WTC11 (cell line): ENCODE measurements around the gene NELFA. TPM values are rescaled to one million over a fixed set of nuclear protein-coding genes. Genes with fewer than 3 reads are reported as not detected.

Experiments
- ATAC-seq: fragments of 200-7000 bp; cut with Tn5 transposase; 2 replicates; pipeline ENCODE4 v1.10.0; 2021; ENCODE audit warnings: mild to moderate bottlenecking, moderate library complexity
- CTCF ChIA-PET: fragments of 300-600 bp; sonication (Branson Sonifier 250); formaldehyde crosslinking; loops from one replicate; lab custom pipeline; 2021; ENCODE audit warnings: antibody characterized with exemption; lab: Charles Lee
- POLR2A ChIA-PET: fragments of 350-600 bp; sonication (Branson Sonifier 250); formaldehyde crosslinking; loops from one replicate; lab custom pipeline; 2021; ENCODE audit warnings: antibody characterized with exemption; lab: Charles Lee
- DNase-seq: peaks from one replicate; pipeline ENCODE4 v3.0.0; 2021; ENCODE audit warnings: low spot score
- H3K27ac Mint-ChIP-seq: 2 replicates; pipeline ENCODE4 v1.8.0; 2021; ENCODE audit warnings: mixed read lengths
- H3K27me3 Mint-ChIP-seq: 2 replicates; pipeline ENCODE4 v1.8.0; 2021; ENCODE audit warnings: low read depth, mild to moderate bottlenecking, moderate library complexity, mixed read lengths
- H3K36me3 Mint-ChIP-seq: 2 replicates; pipeline ENCODE4 v1.8.0; 2021; ENCODE audit warnings: mixed read lengths
- H3K4me1 Mint-ChIP-seq: 2 replicates; pipeline ENCODE4 v1.8.0; 2022; ENCODE audit warnings: mixed read lengths
- H3K4me3 Mint-ChIP-seq: 2 replicates; pipeline ENCODE4 v1.8.0; 2021; ENCODE audit warnings: mild to moderate bottlenecking, moderate library complexity, mixed read lengths
- H3K9me3 Mint-ChIP-seq: 2 replicates; pipeline ENCODE4 v1.8.0; 2021; ENCODE audit warnings: mixed read lengths
- ATF1 ChIP-seq: sonication (generic); formaldehyde crosslinking; IDR thresholded peaks from 2 replicates; pipeline ENCODE4 v1.8.1; 2023; ENCODE audit warnings: mild to moderate bottlenecking, moderate library complexity, missing genetic modification reagents
- CREB1 ChIP-seq: sonication (generic); formaldehyde crosslinking; IDR thresholded peaks from 2 replicates; pipeline ENCODE4 v1.8.0; 2023; ENCODE audit warnings: mild to moderate bottlenecking, missing genetic modification reagents
- CREM ChIP-seq: sonication (generic); formaldehyde crosslinking; IDR thresholded peaks from 2 replicates; pipeline ENCODE4 v1.8.1; 2022; ENCODE audit warnings: mild to moderate bottlenecking, missing genetic modification reagents, moderate library complexity
- FOXJ3 ChIP-seq: sonication (generic); formaldehyde crosslinking; IDR thresholded peaks from 2 replicates; pipeline ENCODE4 v1.9.0; 2021; ENCODE audit warnings: missing genetic modification reagents, mild to moderate bottlenecking, borderline replicate concordance
- FOXK1 ChIP-seq: sonication (generic); formaldehyde crosslinking; IDR thresholded peaks from 2 replicates; pipeline ENCODE4 v1.8.0; 2022; ENCODE audit warnings: mild to moderate bottlenecking, moderate library complexity, missing genetic modification reagents
- GTF2I ChIP-seq: fragments of 250-450 bp; sonication (Bioruptor Pico); conservative IDR thresholded peaks from 2 replicates; pipeline ENCODE4 v1.4.0; 2021; ENCODE audit warnings: mild to moderate bottlenecking
- MXD4 ChIP-seq: fragments of 250-450 bp; sonication (Bioruptor Pico); IDR thresholded peaks from 2 replicates; pipeline ENCODE4 v1.8.0; 2021; ENCODE audit warnings: mild to moderate bottlenecking, moderate library complexity, borderline replicate concordance
- MYBL2 ChIP-seq: sonication (generic); formaldehyde crosslinking; IDR thresholded peaks from 2 replicates; pipeline ENCODE4 v1.8.1; 2023; ENCODE audit warnings: mild to moderate bottlenecking, moderate library complexity, missing genetic modification reagents
- NFE2L1 ChIP-seq: sonication (generic); formaldehyde crosslinking; IDR thresholded peaks from 2 replicates; pipeline ENCODE4 v1.8.1; 2023; ENCODE audit warnings: missing genetic modification reagents
- RORB ChIP-seq: fragments of 250-450 bp; sonication (Bioruptor Pico); IDR thresholded peaks from 2 replicates; pipeline ENCODE4 v1.9.0; 2021; ENCODE audit warnings: mild to moderate bottlenecking
- SMAD3 ChIP-seq: sonication (generic); formaldehyde crosslinking; IDR thresholded peaks from 2 replicates; pipeline ENCODE4 v1.8.0; 2022; ENCODE audit warnings: missing genetic modification reagents, mild to moderate bottlenecking, borderline replicate concordance
- SP1 ChIP-seq: sonication (generic); formaldehyde crosslinking; conservative IDR thresholded peaks from 2 replicates; pipeline ENCODE4 v1.8.1; 2022; ENCODE audit warnings: missing genetic modification reagents
- TEAD1 ChIP-seq: sonication (generic); formaldehyde crosslinking; IDR thresholded peaks from 2 replicates; pipeline ENCODE4 v1.8.0; 2022; ENCODE audit warnings: mild to moderate bottlenecking, missing genetic modification reagents
- ZBTB21 ChIP-seq: sonication (generic); formaldehyde crosslinking; IDR thresholded peaks from 2 replicates; pipeline ENCODE4 v1.8.1; 2023; ENCODE audit warnings: mild to moderate bottlenecking, missing genetic modification reagents, borderline replicate concordance
- ZNF121 ChIP-seq: sonication (generic); formaldehyde crosslinking; IDR thresholded peaks from 2 replicates; pipeline ENCODE4 v1.8.0; 2023; ENCODE audit warnings: missing genetic modification reagents
- ZNF232 ChIP-seq: sonication (generic); formaldehyde crosslinking; IDR thresholded peaks from 2 replicates; pipeline ENCODE4 v1.8.0; 2022; ENCODE audit warnings: mild to moderate bottlenecking, missing genetic modification reagents
- ZNF263 ChIP-seq: sonication (generic); formaldehyde crosslinking; IDR thresholded peaks from 2 replicates; pipeline ENCODE4 v1.8.1; 2022; ENCODE audit warnings: low read depth, mild to moderate bottlenecking, moderate library complexity, missing genetic modification reagents
- ZNF416 ChIP-seq: fragments of 250-450 bp; sonication (Bioruptor Pico); IDR thresholded peaks from 2 replicates; pipeline ENCODE4 v1.9.0; 2021; ENCODE audit warnings: mild to moderate bottlenecking, inconsistent platforms
- total RNA-seq: library from RNA; stranded (reverse); gene quantifications from 3 replicates; pipeline ENCODE4 v1.2.3, GENCODE V29; 2021
- TF ChIP-seq, protein P1 (sequence below): sonication (generic); formaldehyde crosslinking; IDR thresholded peaks from 2 replicates; pipeline ENCODE4 v1.8.0; 2022; ENCODE audit warnings: mild to moderate bottlenecking, missing genetic modification reagents
- TF ChIP-seq, protein P2 (sequence below): fragments of 250-450 bp; sonication (Bioruptor Pico); IDR thresholded peaks from 2 replicates; pipeline ENCODE4 v1.9.0; 2021; ENCODE audit warnings: mild to moderate bottlenecking
- TF ChIP-seq, protein P3 (sequence below): sonication (generic); formaldehyde crosslinking; IDR thresholded peaks from 2 replicates; pipeline ENCODE4 v1.8.0; 2022; ENCODE audit warnings: mild to moderate bottlenecking, missing genetic modification reagents
- TF ChIP-seq, protein P4 (sequence below): sonication (generic); formaldehyde crosslinking; IDR thresholded peaks from 2 replicates; pipeline ENCODE4 v1.8.1; 2023; ENCODE audit warnings: mild to moderate bottlenecking, missing genetic modification reagents, borderline replicate concordance
- TF ChIP-seq, protein P5 (sequence below): sonication (generic); formaldehyde crosslinking; IDR thresholded peaks from 2 replicates; pipeline ENCODE4 v1.8.1; 2022; ENCODE audit warnings: low read depth, missing genetic modification reagents, borderline replicate concordance
- TF ChIP-seq, protein P6 (sequence below): fragments of 250-450 bp; sonication (Bioruptor Pico); IDR thresholded peaks from 2 replicates; pipeline ENCODE4 v1.9.0; 2021; ENCODE audit warnings: mild to moderate bottlenecking

The NELFA gene
- total RNA-seq, 1 experiment from 2014 or later = 72.6 TPM

DNA sequence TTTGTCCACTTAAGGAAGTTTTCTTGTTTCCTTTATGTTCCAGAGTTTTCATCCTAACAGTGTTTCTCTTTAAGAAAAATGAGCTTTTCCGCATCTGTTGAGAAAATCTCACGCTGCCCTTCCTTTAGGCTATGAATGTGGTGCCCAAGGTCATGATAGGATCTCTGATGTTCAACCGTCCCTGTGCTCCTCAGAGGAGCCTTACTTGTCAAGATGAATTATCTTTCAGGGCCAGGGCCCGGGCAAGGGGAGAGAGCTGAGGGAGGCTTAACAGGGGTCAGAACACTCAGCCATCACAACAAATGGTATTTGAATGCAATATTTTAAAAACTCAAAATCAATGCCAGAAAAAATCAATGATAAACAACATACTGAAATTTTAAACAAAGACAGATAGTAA lies 6.2 kb upstream of the NELFA start:
- Mint-ChIP-seq H3K27me3 (peaks cover 16% of the 10 kb centered on the region), H3K9me3 (no peaks in the 10 kb centered on the region), H3K36me3 (no peaks in the 10 kb centered on the region), H3K4me1 (peaks cover 1% of the 10 kb centered on the region; the same call in 1 of the 2 replicates), H3K4me3 (no peak overlapping the region)
- DNase-seq = no peak
- CTCF ChIA-PET = no interaction called here
- POLR2A ChIA-PET = no interaction called here
- no peak for TF ChIP-seq RORB (CRISPR knock-in tag)
- no peak for TF ChIP-seq MXD4 (CRISPR knock-in tag)
- TF ChIP-seq, protein P1, sequence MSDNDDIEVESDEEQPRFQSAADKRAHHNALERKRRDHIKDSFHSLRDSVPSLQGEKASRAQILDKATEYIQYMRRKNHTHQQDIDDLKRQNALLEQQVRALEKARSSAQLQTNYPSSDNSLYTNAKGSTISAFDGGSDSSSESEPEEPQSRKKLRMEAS (CRISPR knock-in tag) = no peak
- TF ChIP-seq, protein P2, sequence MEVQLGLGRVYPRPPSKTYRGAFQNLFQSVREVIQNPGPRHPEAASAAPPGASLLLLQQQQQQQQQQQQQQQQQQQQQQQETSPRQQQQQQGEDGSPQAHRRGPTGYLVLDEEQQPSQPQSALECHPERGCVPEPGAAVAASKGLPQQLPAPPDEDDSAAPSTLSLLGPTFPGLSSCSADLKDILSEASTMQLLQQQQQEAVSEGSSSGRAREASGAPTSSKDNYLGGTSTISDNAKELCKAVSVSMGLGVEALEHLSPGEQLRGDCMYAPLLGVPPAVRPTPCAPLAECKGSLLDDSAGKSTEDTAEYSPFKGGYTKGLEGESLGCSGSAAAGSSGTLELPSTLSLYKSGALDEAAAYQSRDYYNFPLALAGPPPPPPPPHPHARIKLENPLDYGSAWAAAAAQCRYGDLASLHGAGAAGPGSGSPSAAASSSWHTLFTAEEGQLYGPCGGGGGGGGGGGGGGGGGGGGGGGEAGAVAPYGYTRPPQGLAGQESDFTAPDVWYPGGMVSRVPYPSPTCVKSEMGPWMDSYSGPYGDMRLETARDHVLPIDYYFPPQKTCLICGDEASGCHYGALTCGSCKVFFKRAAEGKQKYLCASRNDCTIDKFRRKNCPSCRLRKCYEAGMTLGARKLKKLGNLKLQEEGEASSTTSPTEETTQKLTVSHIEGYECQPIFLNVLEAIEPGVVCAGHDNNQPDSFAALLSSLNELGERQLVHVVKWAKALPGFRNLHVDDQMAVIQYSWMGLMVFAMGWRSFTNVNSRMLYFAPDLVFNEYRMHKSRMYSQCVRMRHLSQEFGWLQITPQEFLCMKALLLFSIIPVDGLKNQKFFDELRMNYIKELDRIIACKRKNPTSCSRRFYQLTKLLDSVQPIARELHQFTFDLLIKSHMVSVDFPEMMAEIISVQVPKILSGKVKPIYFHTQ (CRISPR knock-in tag) = no peak
- TF ChIP-seq NFE2L1 (CRISPR knock-in tag) = no peak
- TF ChIP-seq ZNF263 (CRISPR knock-in tag) = no peak
- TF ChIP-seq, protein P3, sequence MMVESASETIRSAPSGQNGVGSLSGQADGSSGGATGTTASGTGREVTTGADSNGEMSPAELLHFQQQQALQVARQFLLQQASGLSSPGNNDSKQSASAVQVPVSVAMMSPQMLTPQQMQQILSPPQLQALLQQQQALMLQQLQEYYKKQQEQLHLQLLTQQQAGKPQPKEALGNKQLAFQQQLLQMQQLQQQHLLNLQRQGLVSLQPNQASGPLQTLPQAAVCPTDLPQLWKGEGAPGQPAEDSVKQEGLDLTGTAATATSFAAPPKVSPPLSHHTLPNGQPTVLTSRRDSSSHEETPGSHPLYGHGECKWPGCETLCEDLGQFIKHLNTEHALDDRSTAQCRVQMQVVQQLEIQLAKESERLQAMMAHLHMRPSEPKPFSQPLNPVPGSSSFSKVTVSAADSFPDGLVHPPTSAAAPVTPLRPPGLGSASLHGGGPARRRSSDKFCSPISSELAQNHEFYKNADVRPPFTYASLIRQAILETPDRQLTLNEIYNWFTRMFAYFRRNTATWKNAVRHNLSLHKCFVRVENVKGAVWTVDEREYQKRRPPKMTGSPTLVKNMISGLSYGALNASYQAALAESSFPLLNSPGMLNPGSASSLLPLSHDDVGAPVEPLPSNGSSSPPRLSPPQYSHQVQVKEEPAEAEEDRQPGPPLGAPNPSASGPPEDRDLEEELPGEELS (CRISPR knock-in tag) = no peak
- TF ChIP-seq ZNF232 (CRISPR knock-in tag) = no peak
- TF ChIP-seq TEAD1 (CRISPR knock-in tag) = no peak
- no peak for TF ChIP-seq ZNF416
- TF ChIP-seq ZNF121 = no peak
- no peak for TF ChIP-seq MYBL2 (CRISPR knock-in tag)
- TF ChIP-seq, all 79 proteins: peak for 0
- no peak overlapping the region for H3K27ac Mint-ChIP-seq
- ATAC-seq = no peak

DNA sequence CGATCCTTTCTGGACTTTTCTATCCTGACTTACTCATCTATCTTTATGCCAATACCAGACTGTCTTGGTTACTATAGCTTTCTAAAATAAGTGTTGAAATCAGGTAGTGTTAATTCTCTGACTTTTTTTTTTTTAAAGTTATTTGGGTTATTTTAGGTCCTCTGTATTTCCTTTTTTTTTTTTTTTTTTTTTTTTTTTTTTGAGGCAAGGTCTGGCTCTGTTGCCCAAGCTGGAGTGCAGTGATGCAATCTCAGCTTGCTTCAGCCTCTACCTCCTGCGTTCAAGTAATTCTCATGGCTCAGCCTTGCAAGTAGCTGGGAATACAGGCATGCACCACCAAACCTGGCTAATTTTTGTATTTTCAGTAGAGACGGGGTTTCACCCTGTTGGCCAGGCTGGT lies 2.8 kb upstream of the NELFA start:
- DNase-seq (no peak), ATAC-seq (no peak)
- Mint-ChIP-seq H3K4me1 (peaks cover 14% of the 10 kb centered on the region), H3K27me3 (peaks cover 9% of the 10 kb centered on the region), H3K9me3 (no peaks in the 10 kb centered on the region), H3K36me3 (no peaks in the 10 kb centered on the region), H3K27ac (no peak overlapping the region), H3K4me3 (no peak overlapping the region)
- ChIA-PET CTCF (interaction anchor here (0.6 kb wide), 1 partner anchor 31 kb away, joined by 3 read pairs; no protein-coding TSS in a partner anchor), POLR2A (no interaction called here)
- no peak for TF ChIP-seq RORB (CRISPR knock-in tag)
- TF ChIP-seq, protein P4, sequence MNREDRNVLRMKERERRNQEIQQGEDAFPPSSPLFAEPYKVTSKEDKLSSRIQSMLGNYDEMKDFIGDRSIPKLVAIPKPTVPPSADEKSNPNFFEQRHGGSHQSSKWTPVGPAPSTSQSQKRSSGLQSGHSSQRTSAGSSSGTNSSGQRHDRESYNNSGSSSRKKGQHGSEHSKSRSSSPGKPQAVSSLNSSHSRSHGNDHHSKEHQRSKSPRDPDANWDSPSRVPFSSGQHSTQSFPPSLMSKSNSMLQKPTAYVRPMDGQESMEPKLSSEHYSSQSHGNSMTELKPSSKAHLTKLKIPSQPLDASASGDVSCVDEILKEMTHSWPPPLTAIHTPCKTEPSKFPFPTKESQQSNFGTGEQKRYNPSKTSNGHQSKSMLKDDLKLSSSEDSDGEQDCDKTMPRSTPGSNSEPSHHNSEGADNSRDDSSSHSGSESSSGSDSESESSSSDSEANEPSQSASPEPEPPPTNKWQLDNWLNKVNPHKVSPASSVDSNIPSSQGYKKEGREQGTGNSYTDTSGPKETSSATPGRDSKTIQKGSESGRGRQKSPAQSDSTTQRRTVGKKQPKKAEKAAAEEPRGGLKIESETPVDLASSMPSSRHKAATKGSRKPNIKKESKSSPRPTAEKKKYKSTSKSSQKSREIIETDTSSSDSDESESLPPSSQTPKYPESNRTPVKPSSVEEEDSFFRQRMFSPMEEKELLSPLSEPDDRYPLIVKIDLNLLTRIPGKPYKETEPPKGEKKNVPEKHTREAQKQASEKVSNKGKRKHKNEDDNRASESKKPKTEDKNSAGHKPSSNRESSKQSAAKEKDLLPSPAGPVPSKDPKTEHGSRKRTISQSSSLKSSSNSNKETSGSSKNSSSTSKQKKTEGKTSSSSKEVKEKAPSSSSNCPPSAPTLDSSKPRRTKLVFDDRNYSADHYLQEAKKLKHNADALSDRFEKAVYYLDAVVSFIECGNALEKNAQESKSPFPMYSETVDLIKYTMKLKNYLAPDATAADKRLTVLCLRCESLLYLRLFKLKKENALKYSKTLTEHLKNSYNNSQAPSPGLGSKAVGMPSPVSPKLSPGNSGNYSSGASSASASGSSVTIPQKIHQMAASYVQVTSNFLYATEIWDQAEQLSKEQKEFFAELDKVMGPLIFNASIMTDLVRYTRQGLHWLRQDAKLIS (CRISPR knock-in tag) = no peak
- no peak for TF ChIP-seq GTF2I (CRISPR knock-in tag)
- TF ChIP-seq SP1 = no peak
- no peak for TF ChIP-seq CREM (CRISPR knock-in tag)
- no peak for TF ChIP-seq SMAD3 (CRISPR knock-in tag)
- TF ChIP-seq, protein P5, sequence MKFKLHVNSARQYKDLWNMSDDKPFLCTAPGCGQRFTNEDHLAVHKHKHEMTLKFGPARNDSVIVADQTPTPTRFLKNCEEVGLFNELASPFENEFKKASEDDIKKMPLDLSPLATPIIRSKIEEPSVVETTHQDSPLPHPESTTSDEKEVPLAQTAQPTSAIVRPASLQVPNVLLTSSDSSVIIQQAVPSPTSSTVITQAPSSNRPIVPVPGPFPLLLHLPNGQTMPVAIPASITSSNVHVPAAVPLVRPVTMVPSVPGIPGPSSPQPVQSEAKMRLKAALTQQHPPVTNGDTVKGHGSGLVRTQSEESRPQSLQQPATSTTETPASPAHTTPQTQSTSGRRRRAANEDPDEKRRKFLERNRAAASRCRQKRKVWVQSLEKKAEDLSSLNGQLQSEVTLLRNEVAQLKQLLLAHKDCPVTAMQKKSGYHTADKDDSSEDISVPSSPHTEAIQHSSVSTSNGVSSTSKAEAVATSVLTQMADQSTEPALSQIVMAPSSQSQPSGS = no peak
- TF ChIP-seq ATF1 (CRISPR knock-in tag) = no peak
- TF ChIP-seq ZBTB21 (CRISPR knock-in tag) = no peak
- TF ChIP-seq CREB1 (CRISPR knock-in tag) = no peak
- no peak for TF ChIP-seq FOXJ3
- TF ChIP-seq, protein P6, sequence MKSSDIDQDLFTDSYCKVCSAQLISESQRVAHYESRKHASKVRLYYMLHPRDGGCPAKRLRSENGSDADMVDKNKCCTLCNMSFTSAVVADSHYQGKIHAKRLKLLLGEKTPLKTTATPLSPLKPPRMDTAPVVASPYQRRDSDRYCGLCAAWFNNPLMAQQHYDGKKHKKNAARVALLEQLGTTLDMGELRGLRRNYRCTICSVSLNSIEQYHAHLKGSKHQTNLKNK (CRISPR knock-in tag) = no peak
- TF ChIP-seq FOXK1 (CRISPR knock-in tag) = no peak
